Measurements from ENCODE around the gene SMARCD3. TPM values are rescaled to one million over a fixed set of nuclear protein-coding genes. Genes with fewer than 3 reads are reported as not detected.

The SMARCD3 gene
- polyA plus RNA-seq (ENCODE audit: insufficient read length): 80.6 TPM
- long read RNA-seq, donor 1, transcript SMARCD3-206 (4 exons, 1,755 nt): minor isoform, 5 of 35 reads
- long read RNA-seq, donor 1, transcript SMARCD3-201 (13 exons, 1,993 nt): major isoform, 6 of 35 reads
- long read RNA-seq, donor 1, partial matches to known transcripts: 16 of 35 reads
- long read RNA-seq, donor 1, other reads (novel, unspliced or antisense): 0 of 35 reads
- long read RNA-seq, donor 2, transcript SMARCD3-201 (13 exons, 1,993 nt): major isoform, 14 of 27 reads
- long read RNA-seq, donor 2, partial matches to known transcripts: 0 of 27 reads
- long read RNA-seq, donor 2, other reads (novel, unspliced or antisense): 0 of 27 reads
- long read RNA-seq, donor 3, partial matches to known transcripts: 5 of 17 reads
- long read RNA-seq, donor 3, other reads (novel, unspliced or antisense): 0 of 17 reads
- long read RNA-seq, donor 4, partial matches to known transcripts: 0 of 4 reads
- long read RNA-seq, donor 4, other reads (novel, unspliced or antisense): 0 of 4 reads
- long read RNA-seq, donor 5, transcript SMARCD3-203 (14 exons, 2,018 nt): minor isoform, 5 of 31 reads
- long read RNA-seq, donor 5, transcript SMARCD3-201 (13 exons, 1,993 nt): major isoform, 19 of 31 reads
- long read RNA-seq, donor 5, partial matches to known transcripts: 0 of 31 reads
- long read RNA-seq, donor 5, other reads (novel, unspliced or antisense): 0 of 31 reads
- long read RNA-seq, donor 6, transcript SMARCD3-201 (13 exons, 1,993 nt): major isoform, 8 of 18 reads
- long read RNA-seq, donor 6, partial matches to known transcripts: 0 of 18 reads
- long read RNA-seq, donor 6, other reads (novel, unspliced or antisense): 0 of 18 reads
- long read RNA-seq, donor 7, transcript SMARCD3-201 (13 exons, 1,993 nt): major isoform, 10 of 43 reads
- long read RNA-seq, donor 7, transcript SMARCD3-203 (14 exons, 2,018 nt): minor isoform, 8 of 43 reads
- long read RNA-seq, donor 7, partial matches to known transcripts: 15 of 43 reads
- long read RNA-seq, donor 7, other reads (novel, unspliced or antisense): 0 of 43 reads
- long read RNA-seq, donor 8, transcript SMARCD3-201 (13 exons, 1,993 nt): major isoform, 12 of 17 reads
- long read RNA-seq, donor 8, partial matches to known transcripts: 0 of 17 reads
- long read RNA-seq, donor 8, other reads (novel, unspliced or antisense): 0 of 17 reads

DNA sequence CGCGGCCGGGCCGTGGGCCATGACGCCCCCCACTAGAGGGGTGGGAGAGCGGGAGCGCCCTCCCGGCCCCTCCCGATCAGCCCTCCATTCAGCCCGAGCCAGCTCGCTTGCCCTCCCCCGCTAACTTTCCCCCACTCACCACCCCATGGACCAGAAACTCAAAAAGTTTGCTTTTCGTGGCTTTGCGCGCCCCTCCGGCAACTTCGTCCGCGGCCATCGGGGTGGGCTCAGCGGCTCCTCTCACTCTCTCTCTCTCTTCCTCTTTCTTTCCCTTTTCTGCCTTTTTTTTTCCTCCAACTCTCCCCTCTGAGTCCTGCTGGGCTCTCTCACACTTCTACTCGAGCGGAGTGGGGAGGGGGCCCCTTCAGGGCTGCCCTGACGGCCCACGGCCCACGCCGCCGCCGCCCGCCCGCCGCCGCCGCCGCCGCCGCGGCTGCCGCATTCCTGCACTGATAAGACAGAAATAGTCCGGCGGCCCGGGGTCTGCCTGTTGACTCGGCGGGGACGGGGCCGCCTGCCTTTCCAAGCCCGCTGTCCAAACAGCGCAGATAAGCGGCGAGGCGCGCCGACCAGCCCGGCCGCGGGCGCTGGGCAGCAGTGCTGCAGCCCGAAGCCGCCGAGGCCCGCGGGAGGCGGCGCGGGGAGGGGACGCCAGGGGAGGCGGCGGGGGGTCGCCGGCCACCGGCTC lies at the start of gene SMARCD3:
TSS of gene SMARCD3 (minus strand) at position 349 of the 688 bp plus-strand sequence. CDS start at position 217, 132 bp downstream.
- peak; percentile 75 for DNase-seq

- no peak for DNase-seq
Measured at GRCh38 chr7:151296202-151296992, 47.9 kb upstream of the SMARCD3 start.

- DNase-seq: no peak
Measured at GRCh38 chr7:151292850-151293249, 44.4 kb upstream of the SMARCD3 start.

DNA sequence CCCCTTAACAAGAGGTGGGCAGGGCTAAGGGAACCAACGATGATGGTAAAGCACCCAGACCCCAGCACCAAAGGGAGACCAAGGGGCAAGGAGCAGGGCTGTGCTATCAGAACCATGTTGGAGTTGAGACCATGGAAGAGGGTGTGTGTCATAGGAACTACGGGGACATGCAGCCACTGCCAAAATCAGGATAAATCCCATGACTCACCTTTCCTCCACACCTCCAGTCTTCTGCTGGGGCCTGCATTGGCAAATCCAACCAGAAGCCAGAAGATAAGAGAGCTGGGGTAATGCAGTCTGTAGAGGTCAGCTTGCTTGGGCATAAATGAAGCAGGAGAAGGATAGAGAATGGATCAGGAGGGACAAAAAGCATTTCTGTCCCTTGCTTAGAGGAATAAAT lies 42.7 kb upstream of the SMARCD3 start:
- no peak for DNase-seq

DNA sequence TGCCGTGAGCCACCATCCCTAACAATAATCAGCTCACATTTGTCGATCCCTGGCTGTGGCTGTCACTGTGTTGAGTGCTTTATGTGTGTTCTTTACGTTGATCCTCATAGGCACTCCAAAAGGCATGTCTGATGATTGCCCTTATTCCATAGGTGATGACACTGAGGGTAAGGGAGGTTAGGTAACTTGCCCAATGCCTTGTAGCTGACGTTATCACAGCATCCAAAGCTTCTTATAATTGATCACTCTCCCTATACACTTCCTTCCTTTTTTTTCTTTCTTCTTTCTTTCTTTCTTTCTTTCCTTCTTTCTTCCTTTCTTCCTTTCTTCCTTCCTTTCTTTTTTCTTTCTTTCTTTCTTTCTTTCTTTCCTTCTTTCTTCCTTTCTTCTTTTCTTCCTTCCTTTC lies 41.9 kb upstream of the SMARCD3 start:
- no peak for DNase-seq

GRCh38 chr7:151289891-151290290 lies 41.4 kb upstream of the SMARCD3 start:
- no peak for DNase-seq

- no peak for DNase-seq
Measured at GRCh38 chr7:151286148-151286547, 37.7 kb upstream of the SMARCD3 start.

DNA sequence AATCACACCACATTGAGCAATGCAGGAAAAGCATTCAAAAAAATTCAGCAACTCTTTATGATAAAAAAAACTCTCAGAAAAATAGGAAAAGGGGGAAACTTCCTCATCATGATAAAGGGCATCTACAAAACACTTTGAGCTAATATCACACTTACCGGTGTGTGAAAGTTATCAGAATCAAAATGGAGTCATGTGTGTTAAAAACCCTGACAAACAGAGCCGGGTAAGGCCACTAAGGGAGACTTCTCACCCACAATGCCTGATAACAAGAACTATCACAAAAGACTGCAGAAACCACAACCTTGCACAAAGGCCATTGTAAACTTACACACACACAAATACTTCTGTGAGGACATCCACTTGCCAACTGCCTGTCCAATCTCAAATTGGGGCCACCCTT lies 34.8 kb upstream of the SMARCD3 start:
- DNase-seq: no peak

- no peak for DNase-seq
Measured at GRCh38 chr7:151282111-151282510, 33.6 kb upstream of the SMARCD3 start.

DNA sequence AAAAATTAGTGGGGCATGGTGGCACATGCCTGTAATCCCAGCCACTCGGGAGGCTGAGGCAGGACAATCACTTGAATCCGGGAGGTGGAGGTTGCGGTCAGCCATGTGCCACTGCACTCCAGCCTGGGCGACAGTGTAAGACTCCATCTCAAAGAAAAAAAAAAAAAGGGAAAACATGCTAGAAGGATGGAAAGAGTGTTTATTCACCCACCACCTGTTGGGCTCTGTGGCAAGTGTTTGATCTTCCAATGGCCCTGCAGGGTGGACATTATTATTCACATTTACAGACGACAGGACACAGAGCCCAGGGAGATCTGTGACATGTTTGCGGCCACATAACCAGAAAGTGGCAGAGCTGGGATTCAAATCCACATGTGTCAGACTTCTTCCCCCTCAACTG lies 33.2 kb upstream of the SMARCD3 start:
- DNase-seq: no peak

- DNase-seq: no peak
Measured at GRCh38 chr7:151280388-151281019, 32.0 kb upstream of the SMARCD3 start.

GRCh38 chr7:151279868-151280267 lies 31.4 kb upstream of the SMARCD3 start:
- DNase-seq: no peak

GRCh38 chr7:151278949-151279348 lies 30.5 kb upstream of the SMARCD3 start:
- DNase-seq: no peak

DNA sequence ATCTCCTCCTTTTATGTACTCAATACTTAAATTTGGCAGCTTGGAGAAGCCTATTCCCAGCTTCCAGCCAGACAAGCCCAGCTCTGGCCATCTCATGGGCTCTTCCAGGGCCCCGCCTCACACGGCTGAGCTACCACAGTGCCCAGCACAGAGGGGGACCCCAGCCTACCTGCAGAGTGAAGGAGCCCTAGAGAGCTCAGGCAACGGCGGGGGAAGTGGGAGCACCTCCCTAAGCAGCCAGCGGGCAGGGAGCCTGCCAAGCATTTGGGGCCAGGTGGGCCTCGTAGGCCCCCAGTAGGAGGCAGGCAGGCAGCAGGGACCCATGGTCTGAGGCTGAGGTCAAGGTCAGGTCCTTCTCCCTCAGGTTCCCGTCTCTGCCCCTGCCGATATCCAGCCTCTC lies 29.1 kb upstream of the SMARCD3 start:
- no peak for DNase-seq

- peak; percentile 63 for DNase-seq
Measured at GRCh38 chr7:151276666-151277590, 28.4 kb upstream of the SMARCD3 start.

- no peak for DNase-seq
Measured at GRCh38 chr7:151275813-151276577, 27.5 kb upstream of the SMARCD3 start.

DNA sequence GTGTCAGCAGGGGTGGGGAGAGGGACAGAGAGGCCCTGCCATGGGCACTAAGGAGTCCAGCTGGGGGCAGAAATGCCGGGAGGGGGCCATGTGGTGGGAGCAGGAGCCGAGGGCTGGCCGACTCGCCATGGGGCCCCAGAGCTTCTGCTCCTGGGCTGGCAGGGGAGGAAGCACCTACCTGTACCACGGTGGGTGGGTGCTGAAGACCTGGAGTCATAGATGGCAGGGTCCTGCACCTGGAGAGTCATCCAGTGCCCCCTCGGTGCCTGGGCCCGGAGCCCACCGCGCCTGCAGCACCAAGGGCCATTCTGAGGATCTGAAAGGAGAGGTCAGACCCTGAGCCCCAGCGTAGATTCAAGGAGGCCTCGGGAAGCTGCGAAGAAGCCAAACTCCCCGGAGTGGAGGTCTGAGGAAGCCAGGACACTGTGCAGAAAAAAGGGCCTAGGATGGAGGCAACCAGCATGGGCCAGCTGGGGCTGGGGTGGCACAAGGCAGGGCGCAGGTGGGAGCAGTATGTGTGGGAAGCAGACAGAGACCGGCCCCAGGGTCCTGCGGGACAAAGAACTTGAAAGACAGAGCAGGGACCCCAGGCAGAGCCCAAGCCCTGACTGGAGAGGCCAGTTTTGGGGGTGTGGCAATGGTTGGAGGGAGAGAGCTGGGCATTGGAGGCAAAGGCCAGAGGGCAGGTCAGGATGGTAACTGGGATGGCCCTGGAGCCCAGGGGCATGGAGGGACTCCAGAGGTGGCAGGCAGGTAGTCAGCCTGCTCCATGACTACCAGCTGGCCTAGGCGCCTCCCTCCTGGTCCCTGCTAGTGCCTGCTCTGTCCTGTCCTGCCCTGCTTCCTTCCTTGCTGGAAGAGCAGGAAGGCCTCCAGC lies 26.7 kb upstream of the SMARCD3 start:
- DNase-seq: no peak
